ENCODE results near the gene OR51T1.

The OR51T1 gene

GRCh38 chr11:4891996-4892640 is 10.4 kb downstream of the OR51T1 start:
- DNase-seq (ENCODE audit: low spot score) = no peak

GRCh38 chr11:4903484-4903883 is 21.8 kb downstream of the OR51T1 start, which contains the start of gene OR51A7:
TSS of gene OR51A7 (plus strand) at chr11:4903783. CDS start at chr11:4907370, 3,587 bp downstream.
- TF ChIP-seq CTCF (IDR thresholded peaks at IDR 0.05; ENCODE audit: extremely low read depth, missing control alignments) = no peak

More at GRCh38 chr11:4891996-4892640, 10.4 kb downstream of the OR51T1 start:
- no peak for TF ChIP-seq CTCF (IDR thresholded peaks at IDR 0.05; ENCODE audit: extremely low read depth, missing control alignments)

GRCh38 chr11:4916581-4916980 is 34.9 kb downstream of the OR51T1 start:
- TF ChIP-seq CTCF (IDR thresholded peaks at IDR 0.05; ENCODE audit: extremely low read depth, missing control alignments) = no peak
- DNase-seq (ENCODE audit: low spot score) = no peak

More at GRCh38 chr11:4903484-4903883, 21.8 kb downstream of the OR51T1 start, which contains the start of gene OR51A7:
- no peak for DNase-seq (ENCODE audit: low spot score)

- DNase-seq (ENCODE audit: low spot score) = no peak
- TF ChIP-seq CTCF (IDR thresholded peaks at IDR 0.05; ENCODE audit: extremely low read depth, missing control alignments) = no peak
These were observed 37.5 kb downstream of the OR51T1 start, which contains the start of gene OR51G2 for GRCh38 chr11:4919250-4919649. TSS of gene OR51G2 (minus strand) at chr11:4919350. CDS start at chr11:4915663, 3,687 bp downstream.

- TF ChIP-seq CTCF (IDR thresholded peaks at IDR 0.05; ENCODE audit: extremely low read depth, missing control alignments) = no peak
- no peak for DNase-seq (ENCODE audit: low spot score)
These were observed 40.1 kb downstream of the OR51T1 start for GRCh38 chr11:4921796-4922195.

GRCh38 chr11:4922304-4922703 is 40.6 kb downstream of the OR51T1 start:
- TF ChIP-seq CTCF (IDR thresholded peaks at IDR 0.05; ENCODE audit: extremely low read depth, missing control alignments) = no peak
- DNase-seq (ENCODE audit: low spot score) = no peak

GRCh38 chr11:4924239-4924638 is 42.5 kb downstream of the OR51T1 start, which contains the start of gene OR51G1:
TSS of gene OR51G1 (minus strand) at chr11:4924339. CDS start at chr11:4924339, 0 bp downstream.
- no peak for DNase-seq (ENCODE audit: low spot score)
- no peak for TF ChIP-seq CTCF (IDR thresholded peaks at IDR 0.05; ENCODE audit: extremely low read depth, missing control alignments)
